Stimulated activated CD4-positive, alpha-beta T cell treated with anti-CD3 and anti-CD28 coated beads, TNF-alpha, amount 100 ng/mL, for 24 hours (primary cell): ENCODE measurements around the gene TMPRSS12.
"Not testable (repeated sequence)": the region's sequence is repeated elsewhere in the genome, so short reads cannot be mapped to it uniquely, and the experiment has no call there.

Source experiments
- DNase-seq, 3 experiments: peaks; one replicate each; pipeline ENCODE4 v3.0.0-alpha.2; 2020; ENCODE audit warnings: low read depth in 3 of 3

TMPRSS12 gene

GRCh38 chr12:50926415-50926814 lies 83.7 kb downstream of the TMPRSS12 start:
- DNase-seq = no peak

GRCh38 chr12:50926932-50927331 lies 84.2 kb downstream of the TMPRSS12 start:
- not testable (repeated sequence) for DNase-seq

- DNase-seq = no peak
These were observed 84.6 kb downstream of the TMPRSS12 start for GRCh38 chr12:50927356-50927755.

GRCh38 chr12:50927766-50928224 lies 85.1 kb downstream of the TMPRSS12 start:
- DNase-seq = no peak

GRCh38 chr12:50928392-50928791 lies 85.7 kb downstream of the TMPRSS12 start:
- DNase-seq = no peak

- DNase-seq = no peak
These were observed 87.1 kb downstream of the TMPRSS12 start for GRCh38 chr12:50929831-50930230.

- not testable (repeated sequence) for DNase-seq
These were observed 87.8 kb downstream of the TMPRSS12 start for GRCh38 chr12:50930477-50930876.

- no peak for DNase-seq
These were observed 90.1 kb downstream of the TMPRSS12 start for GRCh38 chr12:50932787-50933280.

GRCh38 chr12:50933459-50934124 lies 90.9 kb downstream of the TMPRSS12 start:
- no peak for DNase-seq

GRCh38 chr12:50934371-50934851 lies 91.7 kb downstream of the TMPRSS12 start:
- no peak for DNase-seq

- no peak for DNase-seq
These were observed 92.5 kb downstream of the TMPRSS12 start for GRCh38 chr12:50934981-50935807.

GRCh38 chr12:50936821-50937530 lies 94.2 kb downstream of the TMPRSS12 start:
- no peak for DNase-seq
